Aortic smooth muscle cell (primary cell): ENCODE results near the gene LCP1. TPM values are rescaled to one million over a fixed set of nuclear protein-coding genes. Genes with fewer than 3 reads are reported as not detected.

ENCODE experiments used
- total RNA-seq: library from RNA; depleted of rRNA; stranded (reverse); fragments of >200 nt; gene quantifications from 2 replicates; pipeline ENCODE4 v1.2.3, GENCODE V29; 2014

LCP1 gene, protein sequence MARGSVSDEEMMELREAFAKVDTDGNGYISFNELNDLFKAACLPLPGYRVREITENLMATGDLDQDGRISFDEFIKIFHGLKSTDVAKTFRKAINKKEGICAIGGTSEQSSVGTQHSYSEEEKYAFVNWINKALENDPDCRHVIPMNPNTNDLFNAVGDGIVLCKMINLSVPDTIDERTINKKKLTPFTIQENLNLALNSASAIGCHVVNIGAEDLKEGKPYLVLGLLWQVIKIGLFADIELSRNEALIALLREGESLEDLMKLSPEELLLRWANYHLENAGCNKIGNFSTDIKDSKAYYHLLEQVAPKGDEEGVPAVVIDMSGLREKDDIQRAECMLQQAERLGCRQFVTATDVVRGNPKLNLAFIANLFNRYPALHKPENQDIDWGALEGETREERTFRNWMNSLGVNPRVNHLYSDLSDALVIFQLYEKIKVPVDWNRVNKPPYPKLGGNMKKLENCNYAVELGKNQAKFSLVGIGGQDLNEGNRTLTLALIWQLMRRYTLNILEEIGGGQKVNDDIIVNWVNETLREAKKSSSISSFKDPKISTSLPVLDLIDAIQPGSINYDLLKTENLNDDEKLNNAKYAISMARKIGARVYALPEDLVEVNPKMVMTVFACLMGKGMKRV
- 0.06 and 0.26 TPM in 2 replicates for total RNA-seq

DNA sequence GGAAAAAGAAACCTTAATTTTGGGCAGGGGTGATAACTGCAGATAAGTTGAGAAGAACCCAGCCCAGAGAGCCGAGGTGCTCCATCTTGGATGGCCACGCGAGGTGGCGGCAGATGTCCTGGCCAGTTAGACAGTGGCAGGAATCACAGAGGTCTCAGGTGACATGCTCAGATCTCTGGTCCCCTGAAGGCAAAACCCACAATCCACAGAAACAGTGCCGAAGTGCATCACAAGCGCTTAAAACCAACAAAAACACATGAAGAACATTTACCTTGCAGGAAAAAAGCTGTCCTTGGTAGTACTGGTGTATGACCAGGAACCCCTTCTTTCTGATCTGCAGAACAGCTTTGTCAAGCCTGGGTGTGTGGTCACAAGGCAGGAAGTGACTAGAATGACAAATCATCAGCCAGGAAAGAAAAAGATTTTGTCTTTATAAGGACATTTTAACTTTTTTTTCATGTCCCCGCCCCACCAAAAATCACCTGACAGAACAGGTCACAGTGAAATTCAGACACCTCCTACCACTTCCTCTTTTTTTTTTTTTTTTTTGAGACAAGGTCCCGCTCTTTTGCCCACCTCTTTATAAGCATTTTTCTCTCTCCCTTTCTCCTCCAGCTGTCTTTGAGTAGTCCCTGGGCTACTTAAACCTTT, at the start of gene LCP1:
TSS of gene LCP1 (minus strand) at position 338 of the 651 bp plus-strand sequence. CDS start 22,515 bp downstream, outside the sequence.

DNA sequence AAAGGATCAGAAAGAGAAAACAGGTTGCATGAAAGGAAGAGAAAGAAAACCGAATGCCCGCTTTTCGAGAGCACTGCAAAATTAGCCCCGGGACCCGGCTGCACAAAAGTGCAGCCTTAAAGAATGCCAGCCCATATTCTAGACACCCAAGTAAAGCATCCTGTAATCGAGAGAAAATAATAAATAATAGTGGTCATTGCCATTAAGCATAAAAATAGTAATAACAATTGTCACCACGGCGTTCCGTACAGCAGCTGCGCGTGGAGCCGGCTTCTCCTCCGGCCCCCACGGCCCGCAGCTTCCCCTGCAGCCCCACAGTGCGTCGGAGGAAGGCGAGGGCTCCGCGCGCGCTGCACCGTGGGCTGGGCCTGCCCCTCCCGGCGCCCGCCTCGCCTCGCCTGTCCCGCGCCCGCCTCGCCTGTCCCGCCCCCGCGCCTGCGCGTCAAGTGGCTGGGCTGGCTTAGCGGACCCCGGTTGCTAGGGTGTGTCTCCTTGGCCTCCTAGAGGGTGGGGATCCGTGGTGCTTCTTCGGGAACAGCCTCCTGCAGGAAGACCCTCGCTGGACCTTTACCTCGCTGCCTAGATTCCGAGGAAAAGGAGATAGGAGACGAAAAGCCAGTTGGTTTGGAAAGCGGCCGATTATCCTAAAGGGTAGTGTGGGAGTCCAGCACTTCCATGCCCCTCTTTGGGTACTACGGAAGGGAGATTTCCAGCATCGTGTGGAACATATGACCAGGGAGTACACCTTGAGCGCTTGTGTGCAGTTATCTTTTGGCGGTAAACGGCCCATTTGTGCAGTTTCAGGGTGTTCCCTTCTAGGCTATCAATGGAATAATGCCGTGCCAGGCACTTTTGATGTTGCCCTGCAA, 29.7 kb upstream of the LCP1 start, which contains the start of gene LRRC63:
TSS of gene LRRC63 (plus strand) at position 446 of the 869 bp plus-strand sequence. CDS start 1,107 bp downstream, outside the sequence.

DNA sequence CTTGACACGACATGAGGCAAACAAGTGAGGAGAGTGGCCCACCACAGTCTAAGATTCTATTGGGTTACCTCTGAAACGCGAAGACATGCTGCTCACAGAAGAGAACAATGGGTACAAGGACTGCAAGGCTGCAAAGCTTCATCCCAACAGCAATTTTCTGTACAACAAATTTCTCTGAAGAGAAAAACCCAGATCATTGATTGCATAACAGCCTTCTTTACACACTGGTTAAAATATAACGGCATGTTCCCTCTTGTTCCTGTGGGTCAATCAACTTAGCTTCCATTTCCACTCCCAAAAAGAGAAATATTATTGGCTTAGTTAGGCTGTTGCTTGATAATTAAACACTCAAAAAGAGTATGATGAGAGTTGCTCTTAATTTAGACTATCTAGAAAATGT, 77.1 kb downstream of the LCP1 start, which contains the start of gene CPB2:
TSS of gene CPB2 (minus strand) at position 166 of the 400 bp plus-strand sequence. CDS start at position 142, 24 bp downstream.

Other genes with a start within 250 kb of the LCP1 start
- 16.8 and 17.6 TPM in 2 replicates for gene ZC3H13, start 129.4 kb downstream of the LCP1 start, total RNA-seq
- gene CPB2, start 77.1 kb downstream of the LCP1 start, total RNA-seq = not detected in 2 replicates
- not detected in 2 replicates for gene LRRC63, start 29.8 kb upstream of the LCP1 start, total RNA-seq
- under 0.01 and 0.31 TPM in 2 replicates for gene RUBCNL, start 205.1 kb upstream of the LCP1 start, total RNA-seq